ENCODE measurements around the gene NANS. TPM values are rescaled to one million over a fixed set of nuclear protein-coding genes. Genes with fewer than 3 reads are reported as not detected.

Gene NANS
- total RNA-seq, 1 donor from 2014 or later: 13.0 TPM

DNA sequence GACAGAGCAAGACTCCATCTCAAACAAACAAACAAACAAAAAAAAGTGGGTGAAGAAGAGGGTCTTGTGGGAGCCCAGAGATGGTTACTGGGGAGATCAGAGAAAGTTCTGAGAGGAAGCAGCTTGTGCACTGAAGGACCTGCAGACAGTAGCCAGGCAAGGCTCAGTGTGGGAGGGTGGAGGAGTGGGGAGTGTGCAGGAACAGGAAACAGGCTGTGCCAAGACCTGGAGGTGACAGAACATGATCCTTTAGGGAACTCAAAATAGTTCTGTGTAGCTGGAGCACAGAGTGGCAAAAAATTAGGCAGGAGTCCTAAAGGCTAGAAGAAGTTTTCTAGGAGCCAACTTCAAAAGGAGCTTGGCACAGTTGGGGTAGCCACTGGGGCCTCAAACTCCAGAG lies 19.2 kb upstream of the NANS start:
- Histone ChIP-seq H3K4me3 (no peak overlapping the region), H3K9me3 (ENCODE audit: low read depth) (no peaks in the 10 kb centered on the region), H3K9ac (no peak overlapping the region), H3K4me2 (no peak overlapping the region), H3K4me1 (no peaks in the 10 kb centered on the region), H3K27ac (no peak overlapping the region), H3K79me2 (ENCODE audit: low read depth) (no peaks in the 10 kb centered on the region), H4K20me1 (ENCODE audit: low read depth) (no peaks in the 10 kb centered on the region), H3K36me3 (no peaks in the 10 kb centered on the region), H3K27me3 (peaks cover 24% of the 10 kb centered on the region), H3F3A (ENCODE audit: low read depth) (no peaks in the 10 kb centered on the region), H2AFZ (replicated peaks) (no peak overlapping the region)
- H3K27ac Mint-ChIP-seq: no peak overlapping the region
- peaks cover 12% of the 10 kb centered on the region for H3K4me1 Mint-ChIP-seq
- no peaks in the 10 kb centered on the region for H3K36me3 Mint-ChIP-seq
- TF ChIP-seq EZH2phosphoT487 (IDR thresholded peaks at IDR 0.05): no peak
- TF ChIP-seq, protein P1, sequence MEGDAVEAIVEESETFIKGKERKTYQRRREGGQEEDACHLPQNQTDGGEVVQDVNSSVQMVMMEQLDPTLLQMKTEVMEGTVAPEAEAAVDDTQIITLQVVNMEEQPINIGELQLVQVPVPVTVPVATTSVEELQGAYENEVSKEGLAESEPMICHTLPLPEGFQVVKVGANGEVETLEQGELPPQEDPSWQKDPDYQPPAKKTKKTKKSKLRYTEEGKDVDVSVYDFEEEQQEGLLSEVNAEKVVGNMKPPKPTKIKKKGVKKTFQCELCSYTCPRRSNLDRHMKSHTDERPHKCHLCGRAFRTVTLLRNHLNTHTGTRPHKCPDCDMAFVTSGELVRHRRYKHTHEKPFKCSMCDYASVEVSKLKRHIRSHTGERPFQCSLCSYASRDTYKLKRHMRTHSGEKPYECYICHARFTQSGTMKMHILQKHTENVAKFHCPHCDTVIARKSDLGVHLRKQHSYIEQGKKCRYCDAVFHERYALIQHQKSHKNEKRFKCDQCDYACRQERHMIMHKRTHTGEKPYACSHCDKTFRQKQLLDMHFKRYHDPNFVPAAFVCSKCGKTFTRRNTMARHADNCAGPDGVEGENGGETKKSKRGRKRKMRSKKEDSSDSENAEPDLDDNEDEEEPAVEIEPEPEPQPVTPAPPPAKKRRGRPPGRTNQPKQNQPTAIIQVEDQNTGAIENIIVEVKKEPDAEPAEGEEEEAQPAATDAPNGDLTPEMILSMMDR (IDR thresholded peaks at IDR 0.05): no peak
- no peak for TF ChIP-seq EZH2 (IDR thresholded peaks at IDR 0.05)
- no peaks in the 10 kb centered on the region for H3K9me3 Mint-ChIP-seq
- H3K27me3 Mint-ChIP-seq (ENCODE audit: insufficient read depth, low read depth): peaks cover 6% of the 10 kb centered on the region
- no peak for DNase-seq (ENCODE audit: low spot score)
- H3K4me3 Mint-ChIP-seq: no peak overlapping the region

GRCh38 chr9:98038958-98039357 lies 17.6 kb upstream of the NANS start:
- Mint-ChIP-seq H3K4me1 (peaks cover 12% of the 10 kb centered on the region), H3K9me3 (no peaks in the 10 kb centered on the region), H3K27me3 (ENCODE audit: insufficient read depth, low read depth) (peaks cover 10% of the 10 kb centered on the region), H3K36me3 (no peaks in the 10 kb centered on the region), H3K4me3 (no peak overlapping the region), H3K27ac (no peak overlapping the region)
- Histone ChIP-seq H3K4me1 (no peaks in the 10 kb centered on the region), H3K27ac (no peak overlapping the region), H3K36me3 (no peaks in the 10 kb centered on the region), H3K4me3 (no peak overlapping the region), H3K4me2 (no peak overlapping the region), H3K9me3 (ENCODE audit: low read depth) (no peaks in the 10 kb centered on the region), H4K20me1 (ENCODE audit: low read depth) (no peaks in the 10 kb centered on the region), H2AFZ (replicated peaks) (no peak overlapping the region), H3K79me2 (ENCODE audit: low read depth) (no peaks in the 10 kb centered on the region), H3K27me3 (peaks cover 12% of the 10 kb centered on the region), H3F3A (ENCODE audit: low read depth) (no peaks in the 10 kb centered on the region), H3K9ac (no peak overlapping the region)
- TF ChIP-seq, protein P1 (IDR thresholded peaks at IDR 0.05): no peak
- TF ChIP-seq EZH2 (IDR thresholded peaks at IDR 0.05): no peak
- TF ChIP-seq EZH2phosphoT487 (IDR thresholded peaks at IDR 0.05): no peak
- DNase-seq (ENCODE audit: low spot score): no peak

GRCh38 chr9:98039607-98040017 lies 16.9 kb upstream of the NANS start:
- peaks cover 8% of the 10 kb centered on the region for H3K27me3 Mint-ChIP-seq (ENCODE audit: insufficient read depth, low read depth)
- no peak overlapping the region for H3K27ac ChIP-seq
- H3K4me3 ChIP-seq: no peak overlapping the region
- H3K9me3 ChIP-seq (ENCODE audit: low read depth): no peaks in the 10 kb centered on the region
- no peaks in the 10 kb centered on the region for H3K9me3 Mint-ChIP-seq
- H3K4me2 ChIP-seq: no peak overlapping the region
- no peak overlapping the region for H2AFZ ChIP-seq (replicated peaks)
- no peak overlapping the region for H3K9ac ChIP-seq
- no peaks in the 10 kb centered on the region for H3K36me3 ChIP-seq
- TF ChIP-seq EZH2phosphoT487 (IDR thresholded peaks at IDR 0.05): no peak
- TF ChIP-seq, protein P1 (IDR thresholded peaks at IDR 0.05): no peak
- no peak for TF ChIP-seq EZH2 (IDR thresholded peaks at IDR 0.05)
- H3K79me2 ChIP-seq (ENCODE audit: low read depth): no peaks in the 10 kb centered on the region
- no peak for DNase-seq (ENCODE audit: low spot score)
- no peaks in the 10 kb centered on the region for H4K20me1 ChIP-seq (ENCODE audit: low read depth)
- peaks cover 12% of the 10 kb centered on the region for H3K27me3 ChIP-seq
- H3F3A ChIP-seq (ENCODE audit: low read depth): no peaks in the 10 kb centered on the region
- H3K4me1 Mint-ChIP-seq: peaks cover 12% of the 10 kb centered on the region
- no peak overlapping the region for H3K27ac Mint-ChIP-seq
- H3K36me3 Mint-ChIP-seq: no peaks in the 10 kb centered on the region
- H3K4me3 Mint-ChIP-seq: no peak overlapping the region
- H3K4me1 ChIP-seq: no peaks in the 10 kb centered on the region

Measured in neural progenitor cell (in vitro differentiated cells).